Measurements from ENCODE around the gene TCEA2. TPM values are rescaled to one million over a fixed set of nuclear protein-coding genes. Genes with fewer than 3 reads are reported as not detected.

The TCEA2 gene
- total and polyA plus RNA-seq, 2 of the 13 experiments (the other 11 are each of a cell fraction or from before 2014, with no cell fraction given) = 28.1 to 33.7 TPM

- TF ChIP-seq, protein P1, sequence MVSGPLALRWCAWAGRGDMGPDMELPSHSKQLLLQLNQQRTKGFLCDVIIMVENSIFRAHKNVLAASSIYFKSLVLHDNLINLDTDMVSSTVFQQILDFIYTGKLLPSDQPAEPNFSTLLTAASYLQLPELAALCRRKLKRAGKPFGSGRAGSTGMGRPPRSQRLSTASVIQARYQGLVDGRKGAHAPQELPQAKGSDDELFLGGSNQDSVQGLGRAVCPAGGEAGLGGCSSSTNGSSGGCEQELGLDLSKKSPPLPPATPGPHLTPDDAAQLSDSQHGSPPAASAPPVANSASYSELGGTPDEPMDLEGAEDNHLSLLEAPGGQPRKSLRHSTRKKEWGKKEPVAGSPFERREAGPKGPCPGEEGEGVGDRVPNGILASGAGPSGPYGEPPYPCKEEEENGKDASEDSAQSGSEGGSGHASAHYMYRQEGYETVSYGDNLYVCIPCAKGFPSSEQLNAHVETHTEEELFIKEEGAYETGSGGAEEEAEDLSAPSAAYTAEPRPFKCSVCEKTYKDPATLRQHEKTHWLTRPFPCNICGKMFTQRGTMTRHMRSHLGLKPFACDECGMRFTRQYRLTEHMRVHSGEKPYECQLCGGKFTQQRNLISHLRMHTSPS (CRISPR knock-in tag; IDR thresholded peaks at IDR 0.05; ENCODE audit: low read depth) = 0 out of 2 replicates have a peak, but pooled peaks have one; percentile 8
- TF ChIP-seq ZNF749 (CRISPR knock-in tag; IDR thresholded peaks at IDR 0.05; ENCODE audit: borderline replicate concordance) = no peak
- TF ChIP-seq ZGPAT (CRISPR knock-in tag; IDR thresholded peaks at IDR 0.05) = no peak; the same call in 1 of the 2 replicates
- TF ChIP-seq SOX5 (CRISPR knock-in tag; IDR thresholded peaks at IDR 0.05; ENCODE audit: borderline replicate concordance) = no peak
- TF ChIP-seq TBL1XR1 (IDR thresholded peaks at IDR 0.05; ENCODE audit: borderline replicate concordance, low read length, partially characterized antibody) = no peak
- no peak for TF ChIP-seq RFXAP (CRISPR knock-in tag; IDR thresholded peaks at IDR 0.05; ENCODE audit: borderline replicate concordance)
- TF ChIP-seq MYNN (CRISPR knock-in tag; IDR thresholded peaks at IDR 0.05; ENCODE audit: low read depth) = no peak
- peak; percentile 74; the same call in 1 of the 2 replicates for TF ChIP-seq NFE2L1 (CRISPR knock-in tag; IDR thresholded peaks at IDR 0.05; ENCODE audit: borderline replicate concordance)
- no peak for TF ChIP-seq ZBTB14 (CRISPR knock-in tag; IDR thresholded peaks at IDR 0.05)
- no peak for TF ChIP-seq CC2D1A (CRISPR knock-in tag; IDR thresholded peaks at IDR 0.05)
- TF ChIP-seq ZNF143 (CRISPR knock-in tag; IDR thresholded peaks at IDR 0.05) = no peak
- TF ChIP-seq, protein P2, sequence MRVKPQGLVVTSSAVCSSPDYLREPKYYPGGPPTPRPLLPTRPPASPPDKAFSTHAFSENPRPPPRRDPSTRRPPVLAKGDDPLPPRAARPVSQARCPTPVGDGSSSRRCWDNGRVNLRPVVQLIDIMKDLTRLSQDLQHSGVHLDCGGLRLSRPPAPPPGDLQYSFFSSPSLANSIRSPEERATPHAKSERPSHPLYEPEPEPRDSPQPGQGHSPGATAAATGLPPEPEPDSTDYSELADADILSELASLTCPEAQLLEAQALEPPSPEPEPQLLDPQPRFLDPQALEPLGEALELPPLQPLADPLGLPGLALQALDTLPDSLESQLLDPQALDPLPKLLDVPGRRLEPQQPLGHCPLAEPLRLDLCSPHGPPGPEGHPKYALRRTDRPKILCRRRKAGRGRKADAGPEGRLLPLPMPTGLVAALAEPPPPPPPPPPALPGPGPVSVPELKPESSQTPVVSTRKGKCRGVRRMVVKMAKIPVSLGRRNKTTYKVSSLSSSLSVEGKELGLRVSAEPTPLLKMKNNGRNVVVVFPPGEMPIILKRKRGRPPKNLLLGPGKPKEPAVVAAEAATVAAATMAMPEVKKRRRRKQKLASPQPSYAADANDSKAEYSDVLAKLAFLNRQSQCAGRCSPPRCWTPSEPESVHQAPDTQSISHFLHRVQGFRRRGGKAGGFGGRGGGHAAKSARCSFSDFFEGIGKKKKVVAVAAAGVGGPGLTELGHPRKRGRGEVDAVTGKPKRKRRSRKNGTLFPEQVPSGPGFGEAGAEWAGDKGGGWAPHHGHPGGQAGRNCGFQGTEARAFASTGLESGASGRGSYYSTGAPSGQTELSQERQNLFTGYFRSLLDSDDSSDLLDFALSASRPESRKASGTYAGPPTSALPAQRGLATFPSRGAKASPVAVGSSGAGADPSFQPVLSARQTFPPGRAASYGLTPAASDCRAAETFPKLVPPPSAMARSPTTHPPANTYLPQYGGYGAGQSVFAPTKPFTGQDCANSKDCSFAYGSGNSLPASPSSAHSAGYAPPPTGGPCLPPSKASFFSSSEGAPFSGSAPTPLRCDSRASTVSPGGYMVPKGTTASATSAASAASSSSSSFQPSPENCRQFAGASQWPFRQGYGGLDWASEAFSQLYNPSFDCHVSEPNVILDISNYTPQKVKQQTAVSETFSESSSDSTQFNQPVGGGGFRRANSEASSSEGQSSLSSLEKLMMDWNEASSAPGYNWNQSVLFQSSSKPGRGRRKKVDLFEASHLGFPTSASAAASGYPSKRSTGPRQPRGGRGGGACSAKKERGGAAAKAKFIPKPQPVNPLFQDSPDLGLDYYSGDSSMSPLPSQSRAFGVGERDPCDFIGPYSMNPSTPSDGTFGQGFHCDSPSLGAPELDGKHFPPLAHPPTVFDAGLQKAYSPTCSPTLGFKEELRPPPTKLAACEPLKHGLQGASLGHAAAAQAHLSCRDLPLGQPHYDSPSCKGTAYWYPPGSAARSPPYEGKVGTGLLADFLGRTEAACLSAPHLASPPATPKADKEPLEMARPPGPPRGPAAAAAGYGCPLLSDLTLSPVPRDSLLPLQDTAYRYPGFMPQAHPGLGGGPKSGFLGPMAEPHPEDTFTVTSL (CRISPR knock-in tag; IDR thresholded peaks at IDR 0.05; ENCODE audit: borderline replicate concordance) = no peak; the same call in 1 of the 2 replicates
- TF ChIP-seq NCOA2 (CRISPR knock-in tag; IDR thresholded peaks at IDR 0.05) = no peak
- 0 out of 2 replicates have a peak, but pooled peaks have one; percentile 10 for TF ChIP-seq MLX (CRISPR knock-in tag; IDR thresholded peaks at IDR 0.05)
- TF ChIP-seq CHCHD3 (CRISPR knock-in tag; IDR thresholded peaks at IDR 0.05) = 0 out of 2 replicates have a peak, but pooled peaks have one; percentile 4
- TF ChIP-seq ZNF619 (CRISPR knock-in tag; IDR thresholded peaks at IDR 0.05) = 0 out of 2 replicates have a peak, but pooled peaks have one; percentile 29
- TF ChIP-seq ZFP41 (CRISPR knock-in tag; IDR thresholded peaks at IDR 0.05; ENCODE audit: borderline replicate concordance) = peak; percentile 75
- TF ChIP-seq ZSCAN31 (CRISPR knock-in tag; IDR thresholded peaks at IDR 0.05; ENCODE audit: low read depth) = no peak; the same call in 1 of the 2 replicates
Measured at GRCh38 chr20:64056889-64057627, 5.9 kb upstream of the TCEA2 start (continued).
